DND-41 (cell line): ENCODE results near the gene LAMTOR5.

Experiments
- ATAC-seq: fragments of 200-7000 bp; cut with Tn5 transposase; 3 replicates; pipeline ENCODE4 v1.9.1; 2021; ENCODE audit warnings: low read depth; ENCODE audit not compliant: insufficient read depth
- DNase-seq: peaks from one replicate; pipeline ENCODE4 v3.0.0-alpha.2; 2020
- H2AFZ ChIP-seq: 2 replicates; pipeline ENCODE4 v1.6.0; 2012; ENCODE audit warnings: low read depth, low read length
- H3K27ac ChIP-seq: 2 replicates; pipeline ENCODE4 v1.5.1; 2012; ENCODE audit warnings: low read length, inconsistent platforms
- H3K27me3 ChIP-seq: fragments of 200-600 bp; sonication (generic); 2 replicates; pipeline ENCODE4 v1.6.0; 2012; ENCODE audit warnings: low read length, mild to moderate bottlenecking, inconsistent platforms; ENCODE audit not compliant: insufficient read depth, poor library complexity
- H3K36me3 ChIP-seq: 2 replicates; pipeline ENCODE4 v1.5.1; 2012; ENCODE audit warnings: low read length, inconsistent platforms; ENCODE audit not compliant: insufficient read depth
- H3K4me1 ChIP-seq: 2 replicates; pipeline ENCODE4 v1.5.1; 2012; ENCODE audit warnings: mild to moderate bottlenecking, low read length; ENCODE audit not compliant: insufficient read depth
- H3K4me2 ChIP-seq: 2 replicates; pipeline ENCODE4 v1.6.0; 2012; ENCODE audit warnings: mild to moderate bottlenecking, moderate library complexity, low read length, inconsistent platforms; ENCODE audit not compliant: insufficient read depth
- H3K4me3 ChIP-seq, 2 experiments: fragments of 200-600 bp in 1 of 2; shearing (Covaris generic) in 1 of 2; 2 replicates each; pipeline ENCODE4 v1.5.1; 2012 to 2016; ENCODE audit warnings: inconsistent platforms in 2 of 2, low read length in 2 of 2, mild to moderate bottlenecking in 2 of 2, low read depth in 1 of 2, moderate library complexity in 1 of 2
- H3K79me2 ChIP-seq: 2 replicates; pipeline ENCODE4 v1.6.0; 2012; ENCODE audit warnings: low read length, inconsistent platforms; ENCODE audit not compliant: insufficient read depth
- H3K9ac ChIP-seq: 2 replicates; pipeline ENCODE4 v1.6.0; 2012; ENCODE audit warnings: low read depth, mild to moderate bottlenecking, inconsistent platforms, low read length, moderate library complexity
- H3K9me3 ChIP-seq: 2 replicates; pipeline ENCODE4 v1.5.1; 2012; ENCODE audit warnings: low read length, moderate library complexity, mild to moderate bottlenecking, inconsistent platforms; ENCODE audit not compliant: insufficient read depth, severe bottlenecking
- H4K20me1 ChIP-seq: 2 replicates; pipeline ENCODE4 v1.6.0; 2012; ENCODE audit warnings: low read length; ENCODE audit not compliant: insufficient read depth
- CTCF ChIP-seq: IDR thresholded peaks from 2 replicates; pipeline ENCODE4 v1.5.1; 2012; ENCODE audit warnings: borderline replicate concordance, low read length, moderate library complexity, mild to moderate bottlenecking; ENCODE audit not compliant: poor library complexity, severe bottlenecking; ENCODE audit errors: extremely low read depth
- EZH2 ChIP-seq: IDR thresholded peaks from 3 replicates; pipeline ENCODE4 v1.6.1; 2012; ENCODE audit warnings: borderline replicate concordance, low read depth, mild to moderate bottlenecking, moderate library complexity, low read length, inconsistent platforms; ENCODE audit not compliant: severe bottlenecking

Gene LAMTOR5

GRCh38 chr1:110436635-110437034 lies 29.1 kb upstream of the LAMTOR5 start:
- Histone ChIP-seq H2AFZ (no peak overlapping the region), H3K4me1 (no peaks in the 10 kb centered on the region), H4K20me1 (no peaks in the 10 kb centered on the region), H3K79me2 (no peaks in the 10 kb centered on the region), H3K9me3 (no peaks in the 10 kb centered on the region), H3K4me2 (no peak overlapping the region), H3K36me3 (no peaks in the 10 kb centered on the region), H3K9ac (no peak overlapping the region), H3K27me3 (peaks cover 29% of the 10 kb centered on the region), H3K4me3 (no peak overlapping the region), H3K27ac (no peak overlapping the region)
- no peak for TF ChIP-seq CTCF
- no peak for TF ChIP-seq EZH2
- ATAC-seq (no peak), DNase-seq (no peak)

- Histone ChIP-seq H3K4me2 (no peak overlapping the region), H3K9me3 (no peaks in the 10 kb centered on the region), H2AFZ (no peak overlapping the region), H3K4me1 (no peaks in the 10 kb centered on the region), H3K27ac (no peak overlapping the region), H3K4me3 (no peak overlapping the region), H4K20me1 (no peaks in the 10 kb centered on the region), H3K9ac (no peak overlapping the region), H3K36me3 (no peaks in the 10 kb centered on the region), H3K79me2 (no peaks in the 10 kb centered on the region), H3K27me3 (peaks cover 31% of the 10 kb centered on the region)
- ATAC-seq (no peak), DNase-seq (no peak)
- TF ChIP-seq EZH2 (no peak), CTCF (no peak)
Measured at GRCh38 chr1:110434946-110435345, 27.5 kb upstream of the LAMTOR5 start.

GRCh38 chr1:110433803-110434202 lies 26.3 kb upstream of the LAMTOR5 start:
- H3K27ac ChIP-seq, result no peak overlapping the region
- H3K9ac ChIP-seq, result no peak overlapping the region
- no peaks in the 10 kb centered on the region for H3K9me3 ChIP-seq
- H4K20me1 ChIP-seq, result no peaks in the 10 kb centered on the region
- DNase-seq, result no peak
- ATAC-seq, result no peak
- H3K4me1 ChIP-seq, result no peaks in the 10 kb centered on the region
- H3K27me3 ChIP-seq, result peaks cover 36% of the 10 kb centered on the region
- H3K79me2 ChIP-seq, result no peaks in the 10 kb centered on the region
- H3K4me2 ChIP-seq, result no peak overlapping the region
- H3K36me3 ChIP-seq, result no peaks in the 10 kb centered on the region
- no peak for TF ChIP-seq CTCF
- no peak for TF ChIP-seq EZH2
- no peak overlapping the region for H3K4me3 ChIP-seq
- H2AFZ ChIP-seq, result no peak overlapping the region

- TF ChIP-seq CTCF (no peak), EZH2 (no peak)
- no peak overlapping the region for H3K4me2 ChIP-seq
- H3K4me3 ChIP-seq, result no peak overlapping the region
- ATAC-seq (no peak), DNase-seq (no peak)
- no peaks in the 10 kb centered on the region for H3K79me2 ChIP-seq
- no peaks in the 10 kb centered on the region for H4K20me1 ChIP-seq
- no peak overlapping the region for H3K27ac ChIP-seq
- no peaks in the 10 kb centered on the region for H3K36me3 ChIP-seq
- H3K9ac ChIP-seq, result no peak overlapping the region
- peaks cover 30% of the 10 kb centered on the region for H3K27me3 ChIP-seq
- H3K9me3 ChIP-seq, result no peaks in the 10 kb centered on the region
- no peak overlapping the region for H2AFZ ChIP-seq
- H3K4me1 ChIP-seq, result no peaks in the 10 kb centered on the region
Measured at GRCh38 chr1:110433213-110433612, 25.7 kb upstream of the LAMTOR5 start.
